IgD-negative memory B cell (primary cell): ENCODE results near the gene BRSK2. TPM values are rescaled to one million over a fixed set of nuclear protein-coding genes. Genes with fewer than 3 reads are reported as not detected.
A peak's percentile ranks its signal among the peaks of the same experiment; 100 is the strongest.

Experiments
- H3K27ac Mint-ChIP-seq, 3 donors: one replicate each; pipeline ENCODE4 v1.8.0; 2020 to 2022; ENCODE audit warnings: mild to moderate bottlenecking in 3 of 3, mixed read lengths in 3 of 3, moderate library complexity in 1 of 3
- H3K27me3 Mint-ChIP-seq: one replicate; pipeline ENCODE4 v1.8.0; 2021; ENCODE audit warnings: mixed read lengths
- H3K36me3 Mint-ChIP-seq: one replicate; pipeline ENCODE4 v1.8.0; 2020; ENCODE audit warnings: mild to moderate bottlenecking, mixed read lengths
- H3K4me1 Mint-ChIP-seq, 3 donors: one replicate each; pipeline ENCODE4 v1.8.0; 2020 to 2022; ENCODE audit warnings: mixed read lengths in 3 of 3, mild to moderate bottlenecking in 1 of 3
- H3K4me3 Mint-ChIP-seq, 4 donors: one replicate each; pipeline ENCODE4 v1.8.0; 2020 to 2022; ENCODE audit warnings: mild to moderate bottlenecking in 4 of 4, mixed read lengths in 4 of 4, moderate library complexity in 3 of 4
- H3K9me3 Mint-ChIP-seq, 3 donors: one replicate each; pipeline ENCODE4 v1.8.0; 2020 to 2021; ENCODE audit warnings: mixed read lengths in 3 of 3, mild to moderate bottlenecking in 1 of 3
- polyA plus RNA-seq: library from polyadenylated mRNA; unstranded; fragments of 300-500 nt; fragmentation: Illumina TruSeq; gene quantifications from one replicate; pipeline ENCODE4 v1.2.3, GENCODE V29; 2021

Gene BRSK2
- polyA plus RNA-seq, 1 donor from 2014 or later, result not detected

DNA sequence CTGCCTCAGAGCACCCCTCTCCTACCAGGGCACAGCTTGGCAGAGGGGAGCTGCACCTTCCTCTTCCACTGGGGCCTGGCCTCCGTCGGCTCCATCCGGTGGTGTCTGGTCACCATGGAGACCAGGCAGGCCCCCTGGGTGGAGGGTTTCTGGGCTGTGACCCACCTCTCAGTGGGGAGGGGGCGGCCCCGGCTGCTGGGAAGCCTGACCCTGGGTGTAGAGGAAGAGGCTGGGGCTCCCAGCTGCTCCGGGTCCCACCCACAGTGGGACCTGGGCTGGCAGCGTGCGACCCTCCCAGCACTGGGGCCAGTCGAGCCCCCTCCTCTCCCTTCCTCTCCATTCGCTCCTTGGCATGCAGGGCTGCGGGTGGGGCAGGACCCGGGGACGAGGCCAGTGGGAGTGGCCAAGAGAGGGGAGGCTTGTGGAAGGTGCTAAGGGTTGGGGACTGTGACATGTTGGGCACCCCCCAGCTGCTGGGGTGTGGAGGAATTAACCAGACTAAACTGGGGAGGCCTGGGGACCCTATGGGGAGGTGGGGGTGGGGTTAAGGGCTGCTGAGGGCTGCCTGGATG is 46.8 kb downstream of the BRSK2 start:
- Mint-ChIP-seq H3K4me3 (no peak overlapping the region), H3K4me1 (no peaks in the 10 kb centered on the region), H3K9me3 (no peaks in the 10 kb centered on the region), H3K27me3 (peaks cover 3% of the 10 kb centered on the region), H3K27ac (no peak overlapping the region), H3K36me3 (no peaks in the 10 kb centered on the region)

DNA sequence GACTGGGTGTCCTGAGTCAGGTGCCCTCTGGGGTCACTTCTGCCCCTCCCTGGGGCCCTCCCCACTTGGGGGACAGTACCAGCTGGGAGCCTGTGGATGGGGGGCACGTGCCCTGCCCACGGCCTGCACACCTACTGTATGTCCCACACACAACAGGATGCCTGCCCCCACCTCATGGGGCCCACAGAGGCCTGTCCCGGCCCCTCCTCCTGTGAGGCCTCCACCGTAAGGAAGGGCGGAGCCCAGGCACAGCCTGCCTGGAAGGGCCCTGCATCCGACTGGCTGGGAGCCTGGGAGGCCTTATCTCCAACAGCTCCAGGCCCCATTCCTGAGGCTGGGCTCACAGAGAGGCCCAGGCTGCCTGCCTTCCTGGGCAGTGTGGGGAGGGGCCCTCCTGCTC is 47.8 kb downstream of the BRSK2 start:
- Mint-ChIP-seq H3K27me3 (peaks cover 3% of the 10 kb centered on the region), H3K9me3 (no peaks in the 10 kb centered on the region), H3K27ac (no peak overlapping the region), H3K36me3 (no peaks in the 10 kb centered on the region), H3K4me1 (no peaks in the 10 kb centered on the region), H3K4me3 (no peak overlapping the region)

GRCh38 chr11:1438261-1438966 is 48.7 kb downstream of the BRSK2 start:
- no peaks in the 10 kb centered on the region for H3K36me3 Mint-ChIP-seq
- no peaks in the 10 kb centered on the region for H3K9me3 Mint-ChIP-seq
- H3K27ac Mint-ChIP-seq, result no peak overlapping the region
- H3K27me3 Mint-ChIP-seq, result peaks cover 3% of the 10 kb centered on the region
- no peaks in the 10 kb centered on the region for H3K4me1 Mint-ChIP-seq
- no peak overlapping the region for H3K4me3 Mint-ChIP-seq

DNA sequence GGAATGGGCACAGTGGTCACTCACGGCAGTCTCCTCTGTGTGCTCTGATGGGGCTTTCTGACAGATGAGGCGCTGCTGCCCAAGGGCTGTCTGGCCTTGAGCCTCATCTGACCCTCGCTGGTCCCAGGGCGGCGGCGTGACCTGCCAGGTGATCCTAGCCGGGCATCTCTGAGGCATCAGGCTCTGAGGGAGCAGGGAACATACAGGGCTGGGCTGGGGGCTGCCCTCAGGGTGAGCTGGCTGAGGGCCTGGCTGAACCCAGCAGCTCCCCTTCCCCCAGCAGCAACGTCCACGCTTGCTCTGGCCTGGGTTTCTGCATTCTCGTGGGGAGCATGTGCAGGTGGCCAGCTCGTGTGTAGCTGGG is 49.2 kb downstream of the BRSK2 start:
- Mint-ChIP-seq H3K27ac (no peak overlapping the region), H3K4me1 (no peaks in the 10 kb centered on the region), H3K9me3 (no peaks in the 10 kb centered on the region), H3K27me3 (peaks cover under 1% of the 10 kb centered on the region), H3K36me3 (no peaks in the 10 kb centered on the region), H3K4me3 (no peak overlapping the region)

- Mint-ChIP-seq H3K4me1 (no peaks in the 10 kb centered on the region), H3K27ac (no peak overlapping the region), H3K27me3 (no peaks in the 10 kb centered on the region), H3K4me3 (no peak overlapping the region), H3K9me3 (no peaks in the 10 kb centered on the region), H3K36me3 (no peaks in the 10 kb centered on the region)
Observed at GRCh38 chr11:1439341-1439740, 49.6 kb downstream of the BRSK2 start.

DNA sequence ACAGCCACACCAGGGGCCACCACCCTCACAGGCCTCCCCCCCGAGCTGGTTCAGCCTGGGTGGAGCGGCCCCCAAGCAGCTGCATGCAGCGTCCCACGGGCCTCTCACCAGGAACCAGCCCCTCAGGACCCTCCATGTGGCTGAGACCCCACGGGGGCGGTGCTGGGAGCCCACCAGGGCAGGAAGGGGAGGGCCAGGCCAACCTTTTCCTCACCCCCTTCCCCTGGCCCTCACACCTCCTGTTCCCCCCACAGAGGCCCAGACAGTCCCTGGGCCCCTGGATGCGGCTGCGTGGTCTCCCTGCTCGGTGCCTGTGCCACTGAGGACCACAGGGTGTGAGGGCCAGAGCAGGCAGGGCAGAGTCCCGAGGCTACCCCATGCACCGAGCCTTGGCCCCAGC is 50.3 kb downstream of the BRSK2 start:
- Mint-ChIP-seq H3K27ac (no peak overlapping the region), H3K9me3 (no peaks in the 10 kb centered on the region), H3K36me3 (no peaks in the 10 kb centered on the region), H3K4me1 (no peaks in the 10 kb centered on the region), H3K4me3 (no peak overlapping the region), H3K27me3 (no peaks in the 10 kb centered on the region)

GRCh38 chr11:1440496-1440895 is 50.8 kb downstream of the BRSK2 start:
- H3K27me3 Mint-ChIP-seq, result no peaks in the 10 kb centered on the region
- no peaks in the 10 kb centered on the region for H3K36me3 Mint-ChIP-seq
- H3K4me3 Mint-ChIP-seq, result no peak overlapping the region
- H3K9me3 Mint-ChIP-seq, result no peaks in the 10 kb centered on the region
- H3K27ac Mint-ChIP-seq, result no peak overlapping the region
- no peaks in the 10 kb centered on the region for H3K4me1 Mint-ChIP-seq

DNA sequence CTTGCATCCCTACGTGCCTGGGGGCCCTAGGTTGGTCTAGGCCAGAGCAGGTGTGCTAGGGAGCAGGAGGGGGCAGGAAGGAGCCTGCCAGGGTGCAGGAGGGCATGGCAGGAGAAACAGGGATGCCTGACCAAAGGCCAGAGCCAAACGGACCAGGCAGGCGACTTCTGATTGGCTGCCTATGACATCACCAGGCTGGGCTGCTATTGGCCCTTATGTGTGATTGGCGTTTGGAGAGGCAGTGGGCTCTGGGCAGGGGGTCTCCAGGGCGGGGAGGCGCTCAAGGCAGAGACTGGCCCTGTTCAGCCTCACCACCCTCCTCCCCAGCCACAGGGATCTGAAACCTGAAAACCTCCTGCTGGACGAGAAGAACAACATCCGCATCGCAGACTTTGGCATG is 52.4 kb downstream of the BRSK2 start:
- Mint-ChIP-seq H3K4me3 (no peak overlapping the region), H3K27me3 (no peaks in the 10 kb centered on the region)

DNA sequence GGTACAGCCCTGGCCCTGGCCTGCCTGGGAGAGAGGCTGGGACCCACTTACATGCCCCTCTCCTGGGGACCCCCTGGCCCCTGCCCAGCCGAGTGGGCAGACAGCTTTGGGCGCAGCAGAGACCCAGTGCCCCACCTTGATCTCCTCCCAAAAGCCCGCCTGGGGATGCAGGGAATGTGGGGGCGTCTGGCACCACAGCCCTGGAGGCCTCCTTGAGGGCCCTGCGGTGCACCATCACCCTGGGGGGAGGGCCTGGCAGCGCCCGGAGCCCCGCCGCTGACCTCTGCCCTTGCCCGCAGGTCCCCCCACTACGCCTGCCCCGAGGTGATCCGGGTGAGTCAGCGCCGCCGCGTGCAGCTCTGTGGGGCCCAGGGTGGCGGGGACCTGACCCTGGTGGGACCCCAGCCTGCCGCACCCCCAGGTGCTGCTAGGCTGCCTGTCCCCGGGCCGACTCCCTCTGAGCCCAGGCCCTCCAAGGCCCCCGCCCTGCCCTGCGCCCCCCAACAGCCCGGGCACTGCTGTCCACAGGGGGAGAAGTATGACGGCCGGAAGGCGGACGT is 53.2 kb downstream of the BRSK2 start:
- H3K36me3 Mint-ChIP-seq, result no peaks in the 10 kb centered on the region
- H3K9me3 Mint-ChIP-seq, result no peaks in the 10 kb centered on the region
- H3K4me3 Mint-ChIP-seq, result no peak overlapping the region
- no peak overlapping the region for H3K27ac Mint-ChIP-seq
- no peaks in the 10 kb centered on the region for H3K27me3 Mint-ChIP-seq
- no peaks in the 10 kb centered on the region for H3K4me1 Mint-ChIP-seq

More for the DNA sequence above, 52.4 kb downstream of the BRSK2 start:
- no peak overlapping the region for H3K27ac Mint-ChIP-seq
- H3K9me3 Mint-ChIP-seq, result no peaks in the 10 kb centered on the region
- no peaks in the 10 kb centered on the region for H3K36me3 Mint-ChIP-seq
- H3K4me1 Mint-ChIP-seq, result no peaks in the 10 kb centered on the region

DNA sequence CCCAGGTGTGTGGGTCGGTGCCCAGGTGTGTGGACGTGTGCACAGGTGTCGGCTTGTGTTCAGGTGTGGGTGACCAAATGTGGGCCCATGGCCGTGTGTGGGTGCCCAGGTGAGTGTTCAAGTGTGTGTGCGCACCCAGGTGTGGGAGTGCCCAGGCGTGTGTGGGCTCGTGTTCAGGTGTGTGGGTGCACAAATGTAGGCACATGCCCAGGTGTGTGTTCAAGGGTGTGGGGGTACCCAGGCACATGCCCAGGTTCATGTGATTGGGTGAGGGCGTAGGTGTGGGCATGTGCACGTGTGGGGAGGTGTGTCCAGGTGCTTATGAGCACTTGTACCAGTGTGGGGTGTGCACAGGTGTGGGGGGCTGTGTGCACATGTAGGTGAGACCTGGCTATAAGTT is 54.0 kb downstream of the BRSK2 start:
- Mint-ChIP-seq H3K27ac (no peak overlapping the region), H3K27me3 (peaks cover 1% of the 10 kb centered on the region), H3K4me3 (no peak overlapping the region), H3K4me1 (no peaks in the 10 kb centered on the region), H3K9me3 (no peaks in the 10 kb centered on the region), H3K36me3 (no peaks in the 10 kb centered on the region)

DNA sequence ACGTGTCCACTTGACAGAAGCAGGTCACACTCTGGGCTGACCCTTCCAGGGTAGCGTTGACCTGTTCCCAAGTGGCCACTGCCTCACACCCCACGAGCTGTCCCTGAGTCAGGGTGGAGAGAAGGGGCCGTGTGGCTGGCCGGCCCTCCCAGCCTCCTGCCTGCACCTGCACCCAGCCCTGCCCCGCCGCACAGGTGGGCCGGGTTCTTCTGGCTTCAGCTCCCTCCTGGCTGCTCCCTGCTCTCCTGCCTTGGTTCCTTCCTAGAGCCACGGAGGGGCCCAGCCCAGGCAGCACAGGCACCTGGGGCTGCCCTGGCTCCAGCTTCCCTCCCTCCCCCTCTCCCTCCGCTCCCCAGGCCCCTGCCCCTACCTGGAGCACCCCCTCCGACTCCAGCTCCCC is 54.6 kb downstream of the BRSK2 start:
- peaks cover 0 to 2% (median 0%) of the 10 kb centered on the region in 3 donors for H3K4me1 Mint-ChIP-seq
- H3K4me3 Mint-ChIP-seq, result no peak overlapping the region
- H3K9me3 Mint-ChIP-seq, result no peaks in the 10 kb centered on the region
- H3K27ac Mint-ChIP-seq, result no peak overlapping the region
- no peaks in the 10 kb centered on the region for H3K36me3 Mint-ChIP-seq
- H3K27me3 Mint-ChIP-seq, result peaks cover 1% of the 10 kb centered on the region

GRCh38 chr11:1444823-1445422 is 55.2 kb downstream of the BRSK2 start:
- no peaks in the 10 kb centered on the region for H3K36me3 Mint-ChIP-seq
- H3K27me3 Mint-ChIP-seq, result peaks cover 1% of the 10 kb centered on the region
- peak overlapping the region in 1 of 3 donors; percentile 86 for H3K27ac Mint-ChIP-seq
- no peak overlapping the region for H3K4me3 Mint-ChIP-seq
- no peaks in the 10 kb centered on the region for H3K9me3 Mint-ChIP-seq
- H3K4me1 Mint-ChIP-seq, result peaks cover 0 to 2% (median 0%) of the 10 kb centered on the region in 3 donors

- no peaks in the 10 kb centered on the region for H3K36me3 Mint-ChIP-seq
Observed at GRCh38 chr11:1445741-1446445, 56.2 kb downstream of the BRSK2 start.

DNA sequence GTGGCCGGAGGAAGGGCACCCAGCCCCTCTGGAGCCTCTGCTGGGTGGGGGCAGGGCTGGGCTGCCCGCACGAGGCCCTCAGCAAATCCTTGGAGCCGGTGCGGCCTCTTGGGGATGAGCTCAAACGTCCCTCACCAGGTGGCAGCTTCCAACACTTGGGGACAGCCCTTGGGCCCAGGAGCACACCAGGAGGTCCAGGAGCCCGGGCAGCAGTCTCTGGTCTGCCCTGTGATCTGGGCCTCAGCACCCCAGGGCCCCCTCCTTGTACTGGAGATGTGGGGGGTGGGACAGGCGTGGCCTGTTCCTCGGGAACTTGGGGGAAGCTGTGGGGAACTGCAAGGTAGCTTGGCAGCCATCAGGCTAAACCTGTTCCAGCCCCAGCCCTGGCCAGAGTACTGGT is 56.9 kb downstream of the BRSK2 start:
- Mint-ChIP-seq H3K36me3 (no peaks in the 10 kb centered on the region), H3K27ac (no peak overlapping the region), H3K4me3 (no peak overlapping the region), H3K4me1 (peaks cover 0 to 2% (median 0%) of the 10 kb centered on the region in 3 donors), H3K27me3 (peaks cover 1% of the 10 kb centered on the region), H3K9me3 (no peaks in the 10 kb centered on the region)

More at GRCh38 chr11:1445741-1446445, 56.2 kb downstream of the BRSK2 start:
- Mint-ChIP-seq H3K27ac (no peak overlapping the region), H3K9me3 (no peaks in the 10 kb centered on the region), H3K27me3 (peaks cover 1% of the 10 kb centered on the region), H3K4me3 (no peak overlapping the region), H3K4me1 (peaks cover 0 to 2% (median 0%) of the 10 kb centered on the region in 3 donors)
